DND-41 (cell line): ENCODE measurements around the gene PREP.

Experiments
- ATAC-seq: fragments of 200-7000 bp; cut with Tn5 transposase; 3 replicates; pipeline ENCODE4 v1.9.1; 2021; ENCODE audit warnings: low read depth; ENCODE audit not compliant: insufficient read depth
- DNase-seq: peaks from one replicate; pipeline ENCODE4 v3.0.0-alpha.2; 2020
- H2AFZ ChIP-seq: 2 replicates; pipeline ENCODE4 v1.6.0; 2012; ENCODE audit warnings: low read depth, low read length
- H3K27ac ChIP-seq: 2 replicates; pipeline ENCODE4 v1.5.1; 2012; ENCODE audit warnings: low read length, inconsistent platforms
- H3K27me3 ChIP-seq: fragments of 200-600 bp; sonication (generic); 2 replicates; pipeline ENCODE4 v1.6.0; 2012; ENCODE audit warnings: low read length, mild to moderate bottlenecking, inconsistent platforms; ENCODE audit not compliant: insufficient read depth, poor library complexity
- H3K36me3 ChIP-seq: 2 replicates; pipeline ENCODE4 v1.5.1; 2012; ENCODE audit warnings: low read length, inconsistent platforms; ENCODE audit not compliant: insufficient read depth
- H3K4me1 ChIP-seq: 2 replicates; pipeline ENCODE4 v1.5.1; 2012; ENCODE audit warnings: mild to moderate bottlenecking, low read length; ENCODE audit not compliant: insufficient read depth
- H3K4me2 ChIP-seq: 2 replicates; pipeline ENCODE4 v1.6.0; 2012; ENCODE audit warnings: mild to moderate bottlenecking, moderate library complexity, low read length, inconsistent platforms; ENCODE audit not compliant: insufficient read depth
- H3K4me3 ChIP-seq, 2 experiments: fragments of 200-600 bp in 1 of 2; shearing (Covaris generic) in 1 of 2; 2 replicates each; pipeline ENCODE4 v1.5.1; 2012 to 2016; ENCODE audit warnings: inconsistent platforms in 2 of 2, low read length in 2 of 2, mild to moderate bottlenecking in 2 of 2, low read depth in 1 of 2, moderate library complexity in 1 of 2
- H3K79me2 ChIP-seq: 2 replicates; pipeline ENCODE4 v1.6.0; 2012; ENCODE audit warnings: low read length, inconsistent platforms; ENCODE audit not compliant: insufficient read depth
- H3K9ac ChIP-seq: 2 replicates; pipeline ENCODE4 v1.6.0; 2012; ENCODE audit warnings: low read depth, mild to moderate bottlenecking, inconsistent platforms, low read length, moderate library complexity
- H3K9me3 ChIP-seq: 2 replicates; pipeline ENCODE4 v1.5.1; 2012; ENCODE audit warnings: low read length, moderate library complexity, mild to moderate bottlenecking, inconsistent platforms; ENCODE audit not compliant: insufficient read depth, severe bottlenecking
- H4K20me1 ChIP-seq: 2 replicates; pipeline ENCODE4 v1.6.0; 2012; ENCODE audit warnings: low read length; ENCODE audit not compliant: insufficient read depth
- CTCF ChIP-seq: IDR thresholded peaks from 2 replicates; pipeline ENCODE4 v1.5.1; 2012; ENCODE audit warnings: borderline replicate concordance, low read length, moderate library complexity, mild to moderate bottlenecking; ENCODE audit not compliant: poor library complexity, severe bottlenecking; ENCODE audit errors: extremely low read depth
- EZH2 ChIP-seq: IDR thresholded peaks from 3 replicates; pipeline ENCODE4 v1.6.1; 2012; ENCODE audit warnings: borderline replicate concordance, low read depth, mild to moderate bottlenecking, moderate library complexity, low read length, inconsistent platforms; ENCODE audit not compliant: severe bottlenecking

The PREP gene

GRCh38 chr6:105270511-105270910 lies 132.4 kb downstream of the PREP start:
- H2AFZ ChIP-seq, result no peak overlapping the region
- TF ChIP-seq CTCF (no peak), EZH2 (no peak)

GRCh38 chr6:105269390-105269789 lies 133.5 kb downstream of the PREP start:
- no peaks in the 10 kb centered on the region for H3K9me3 ChIP-seq
- no peaks in the 10 kb centered on the region for H3K27me3 ChIP-seq
- no peak overlapping the region for H3K9ac ChIP-seq
- H3K27ac ChIP-seq, result no peak overlapping the region
- ATAC-seq (no peak), DNase-seq (no peak)
- TF ChIP-seq EZH2, result no peak
- TF ChIP-seq CTCF, result no peak
- H3K36me3 ChIP-seq, result no peaks in the 10 kb centered on the region
- H3K4me1 ChIP-seq, result no peaks in the 10 kb centered on the region
- no peak overlapping the region for H3K4me2 ChIP-seq
- H4K20me1 ChIP-seq, result no peaks in the 10 kb centered on the region
- H3K4me3 ChIP-seq, result no peak overlapping the region
- H2AFZ ChIP-seq, result no peak overlapping the region
- no peaks in the 10 kb centered on the region for H3K79me2 ChIP-seq

More at GRCh38 chr6:105270511-105270910, 132.4 kb downstream of the PREP start:
- ATAC-seq (no peak; the same call in 2 of the 3 replicates), DNase-seq (no peak)
- no peak overlapping the region for H3K27ac ChIP-seq
- peaks cover 9% of the 10 kb centered on the region; the same call in 1 of the 2 replicates for H3K36me3 ChIP-seq
- no peaks in the 10 kb centered on the region for H3K79me2 ChIP-seq
- no peaks in the 10 kb centered on the region for H3K9me3 ChIP-seq
- no peak overlapping the region for H3K9ac ChIP-seq
- H4K20me1 ChIP-seq, result no peaks in the 10 kb centered on the region
- no peaks in the 10 kb centered on the region for H3K27me3 ChIP-seq
- no peak overlapping the region for H3K4me2 ChIP-seq
- no peak overlapping the region for H3K4me3 ChIP-seq
- H3K4me1 ChIP-seq, result no peaks in the 10 kb centered on the region

- ATAC-seq (no peak), DNase-seq (no peak)
- H3K9ac ChIP-seq, result no peak overlapping the region
- H3K4me3 ChIP-seq, result no peak overlapping the region
- H3K79me2 ChIP-seq, result no peaks in the 10 kb centered on the region
- no peak overlapping the region for H3K27ac ChIP-seq
- no peak overlapping the region for H3K4me2 ChIP-seq
- H3K36me3 ChIP-seq, result no peaks in the 10 kb centered on the region
- H3K9me3 ChIP-seq, result no peaks in the 10 kb centered on the region
- TF ChIP-seq EZH2 (no peak), CTCF (no peak)
- H3K4me1 ChIP-seq, result no peaks in the 10 kb centered on the region
- H3K27me3 ChIP-seq, result no peaks in the 10 kb centered on the region
- H4K20me1 ChIP-seq, result no peaks in the 10 kb centered on the region
- H2AFZ ChIP-seq, result no peak overlapping the region
These were observed 138.9 kb downstream of the PREP start for GRCh38 chr6:105263685-105264610.
